Mesodermal cell (in vitro differentiated cells): Measurements from ENCODE around the gene MARCHF3.
A peak's percentile ranks its signal among the peaks of the same experiment; 100 is the strongest.
"Not testable (repeated sequence)": the region's sequence is repeated elsewhere in the genome, so short reads cannot be mapped to it uniquely, and the experiment has no call there.

Experiments used
- H3K27ac ChIP-seq: 2 replicates; pipeline ENCODE4 v1.7.0; 2013; ENCODE audit warnings: mild to moderate bottlenecking, low read depth, low read length, moderate library complexity; ENCODE audit not compliant: severe bottlenecking
- H3K36me3 ChIP-seq: 2 replicates; pipeline ENCODE4 v1.7.1; 2013; ENCODE audit warnings: mild to moderate bottlenecking, low read length, moderate library complexity; ENCODE audit not compliant: control insufficient read depth, insufficient read depth
- H3K4me1 ChIP-seq: one replicate; pipeline ENCODE4 v1.7.1; 2013; ENCODE audit warnings: mild to moderate bottlenecking, low read length; ENCODE audit not compliant: insufficient read depth, control insufficient read depth, poor library complexity, severe bottlenecking
- H3K4me3 ChIP-seq: 2 replicates; pipeline ENCODE4 v1.7.0; 2013; ENCODE audit warnings: low read length, control low read depth, mild to moderate bottlenecking; ENCODE audit not compliant: insufficient read depth, poor library complexity, severe bottlenecking; ENCODE audit errors: extremely low read depth
- H3K9me3 ChIP-seq: 2 replicates; pipeline ENCODE4 v1.7.1; 2013; ENCODE audit warnings: mild to moderate bottlenecking, low read length, moderate library complexity; ENCODE audit not compliant: control insufficient read depth
- WGBS, 2 experiments: methylation state at CpG; one replicate each; pipeline ENCODE4 v1.1.5; 2013; ENCODE audit warnings: missing lambda C conversion rate in 2 of 2; ENCODE audit not compliant: insufficient coverage in 2 of 2; 5-methylcytosine and 5-hydroxymethylcytosine counted together

The MARCHF3 gene

DNA sequence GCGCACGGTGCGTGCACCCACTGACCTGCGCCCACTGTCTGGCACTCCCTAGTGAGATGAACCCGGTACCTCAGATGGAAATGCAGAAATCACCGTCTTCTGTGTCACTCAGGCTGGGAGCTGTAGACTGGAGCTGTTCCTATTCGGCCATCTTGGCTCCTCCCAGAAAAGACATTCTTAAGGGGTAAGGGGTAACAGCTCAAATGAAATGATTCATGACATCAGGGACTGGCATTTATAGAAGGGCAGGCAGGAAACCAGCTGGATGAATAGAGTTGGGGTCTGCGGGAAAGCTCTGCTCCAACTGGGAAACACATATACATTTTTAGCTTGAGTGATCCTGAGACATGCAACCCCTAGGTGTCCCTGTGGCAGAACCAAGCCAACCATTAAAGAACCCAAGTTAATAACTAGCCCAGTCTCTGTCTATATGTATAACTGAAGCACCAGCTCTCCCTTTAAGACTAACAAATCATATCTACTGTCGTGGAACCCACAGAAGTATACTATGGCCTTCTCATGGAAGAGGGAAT, 134.1 kb downstream of the MARCHF3 start:
- WGBS, 2 experiments: 89 to 91% methylated on average over 7 to 8 of the region's 9 CpGs
- H3K9me3 ChIP-seq: no peaks in the 10 kb centered on the region
- no peak overlapping the region for H3K27ac ChIP-seq
- no peak overlapping the region for H3K4me3 ChIP-seq
- no peaks in the 10 kb centered on the region for H3K4me1 ChIP-seq
- peaks cover 2% of the 10 kb centered on the region for H3K36me3 ChIP-seq

DNA sequence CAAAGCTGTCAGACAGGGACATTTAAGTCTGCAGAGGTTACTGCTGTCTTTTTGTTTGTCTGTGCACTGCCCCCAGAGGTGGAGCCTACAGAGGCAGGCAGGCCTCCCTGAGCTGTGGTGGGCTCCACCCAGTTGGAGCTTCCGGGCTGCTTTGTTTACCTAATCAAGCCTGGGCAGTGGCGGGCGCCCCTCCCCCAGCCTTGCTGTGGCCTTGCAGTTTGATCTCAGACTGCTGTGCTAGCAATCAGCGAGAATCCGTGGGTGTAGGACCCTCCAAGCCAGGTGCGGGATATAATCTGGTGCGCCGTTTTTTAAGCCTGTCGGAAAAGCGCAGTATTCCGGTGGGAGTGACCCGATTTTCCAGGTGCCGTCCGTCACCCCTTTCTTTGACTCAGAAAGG, 134.6 kb downstream of the MARCHF3 start:
- H3K36me3 ChIP-seq, H3K27ac ChIP-seq, H3K4me1 ChIP-seq, H3K9me3 ChIP-seq, H3K4me3 ChIP-seq: not testable (repeated sequence)
- WGBS, 2 experiments: 83 to 100% methylated on average over 2 to 14 of the region's 14 CpGs

DNA sequence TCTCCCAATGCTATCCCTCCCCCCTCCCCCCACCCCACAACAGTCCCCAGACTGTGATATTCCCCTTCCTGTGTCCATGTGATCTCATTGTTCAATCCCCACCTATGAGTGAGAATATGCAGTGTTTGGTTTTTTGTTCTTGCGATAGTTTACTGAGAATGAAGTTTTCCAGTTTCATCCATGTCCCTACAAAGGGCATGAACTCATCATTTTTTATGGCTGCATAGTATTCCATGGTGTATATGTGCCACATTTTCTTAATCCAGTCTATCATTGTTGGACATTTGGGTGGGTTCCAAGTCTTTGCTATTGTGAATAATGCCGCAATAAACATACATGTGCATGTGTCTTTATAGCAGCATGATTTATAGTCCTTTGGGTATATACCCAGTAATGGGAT, 139.9 kb downstream of the MARCHF3 start:
- not testable (repeated sequence) for H3K36me3 ChIP-seq, H3K27ac ChIP-seq, H3K9me3 ChIP-seq, H3K4me1 ChIP-seq, H3K4me3 ChIP-seq
- no CpG with 5 or more reads among the region's 2 CpGs for WGBS, 2 experiments

DNA sequence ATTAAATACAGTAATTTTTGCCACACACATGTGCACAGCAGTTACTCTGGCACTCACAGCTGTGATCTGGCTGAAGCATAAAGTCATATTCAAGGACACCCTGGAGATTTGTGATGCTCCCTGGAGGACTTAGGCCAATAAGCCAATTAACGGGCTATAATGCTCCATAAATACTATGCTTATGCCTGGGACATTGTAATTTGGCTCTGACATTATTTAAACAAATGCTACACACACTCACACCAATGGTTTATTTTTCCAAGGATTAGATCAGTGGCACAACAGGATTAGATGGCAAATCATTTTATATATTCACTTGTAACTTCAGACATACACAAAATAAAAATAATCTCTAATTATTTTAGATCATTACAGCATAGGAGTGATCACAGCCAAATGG, 142.2 kb downstream of the MARCHF3 start:
- Histone ChIP-seq H3K27ac (no peak overlapping the region), H3K4me1 (no peaks in the 10 kb centered on the region), H3K4me3 (no peak overlapping the region), H3K36me3 (no peaks in the 10 kb centered on the region), H3K9me3 (no peaks in the 10 kb centered on the region)
- WGBS, 2 experiments: 57% methylated on average over 1 of the region's 1 CpG; no CpG with 5 or more reads in 1 of the 2 experiments

DNA sequence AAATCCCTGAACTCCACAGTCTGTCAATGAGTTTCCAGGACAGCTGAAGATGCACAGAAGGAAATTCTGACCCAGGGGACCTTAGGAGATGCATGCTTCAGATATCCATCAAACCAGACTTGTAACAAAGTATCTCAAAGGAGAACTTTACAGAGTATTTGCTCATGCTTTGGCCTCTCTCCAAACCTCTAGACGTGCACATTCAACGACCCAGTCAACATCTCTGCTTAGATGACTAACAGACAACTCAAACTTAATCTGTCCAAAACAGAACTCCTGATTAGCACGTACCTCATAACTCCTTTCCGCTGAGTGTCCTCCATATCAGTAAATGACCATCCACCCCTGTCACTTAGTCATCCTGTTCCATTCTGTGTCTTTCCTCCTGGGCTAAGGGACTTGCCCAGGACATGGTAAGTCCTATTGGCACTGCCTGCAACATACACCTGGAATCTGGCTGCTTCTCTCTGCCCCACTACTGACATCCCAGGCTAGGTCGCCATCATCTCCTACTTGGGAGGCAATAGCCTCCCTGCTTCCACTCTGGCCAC, 146.0 kb downstream of the MARCHF3 start:
- 93 to 95% methylated on average over 3 to 5 of the region's 5 CpGs for WGBS, 2 experiments
- H3K27ac ChIP-seq: peak overlapping the region; percentile 50
- H3K9me3 ChIP-seq: no peaks in the 10 kb centered on the region
- H3K36me3 ChIP-seq: no peaks in the 10 kb centered on the region
- no peak overlapping the region for H3K4me3 ChIP-seq
- H3K4me1 ChIP-seq: no peaks in the 10 kb centered on the region

DNA sequence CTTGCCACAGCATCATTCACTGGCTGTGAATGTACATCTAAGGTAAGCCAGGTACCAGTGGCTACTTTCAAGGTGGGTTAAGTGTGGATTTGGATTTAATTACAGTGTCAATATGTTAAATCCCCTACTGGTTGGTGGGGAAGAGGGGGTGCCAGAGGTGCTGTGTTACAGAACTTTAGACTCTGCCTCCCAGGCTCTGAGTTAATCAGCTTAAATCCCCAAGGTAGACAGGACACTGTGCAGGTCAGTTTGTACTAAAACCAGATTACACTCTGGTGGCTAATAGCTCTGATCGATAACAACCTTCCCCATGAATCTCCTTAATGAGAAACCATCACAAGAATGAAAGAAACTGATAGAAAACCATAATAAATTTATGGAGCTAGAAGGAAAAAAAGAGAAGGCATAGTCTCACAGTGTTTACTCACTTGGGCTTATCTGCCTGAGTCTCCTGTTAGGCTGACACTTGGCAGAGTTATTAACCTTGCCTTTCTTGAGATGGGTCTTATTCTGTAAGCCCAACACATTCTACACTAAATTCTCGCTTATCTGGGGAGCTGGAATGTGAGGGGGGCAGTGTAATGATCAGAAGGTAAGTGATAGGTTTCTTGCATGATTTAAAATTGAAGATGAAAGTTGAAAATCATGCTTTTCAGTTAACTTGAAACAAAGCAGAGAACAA, 146.7 kb downstream of the MARCHF3 start:
- Histone ChIP-seq H3K4me3 (no peak overlapping the region), H3K9me3 (no peaks in the 10 kb centered on the region), H3K36me3 (no peaks in the 10 kb centered on the region), H3K4me1 (no peaks in the 10 kb centered on the region), H3K27ac (peak overlapping the region; percentile 50)
- WGBS, 2 experiments: no CpG with 5 or more reads among the region's 2 CpGs

DNA sequence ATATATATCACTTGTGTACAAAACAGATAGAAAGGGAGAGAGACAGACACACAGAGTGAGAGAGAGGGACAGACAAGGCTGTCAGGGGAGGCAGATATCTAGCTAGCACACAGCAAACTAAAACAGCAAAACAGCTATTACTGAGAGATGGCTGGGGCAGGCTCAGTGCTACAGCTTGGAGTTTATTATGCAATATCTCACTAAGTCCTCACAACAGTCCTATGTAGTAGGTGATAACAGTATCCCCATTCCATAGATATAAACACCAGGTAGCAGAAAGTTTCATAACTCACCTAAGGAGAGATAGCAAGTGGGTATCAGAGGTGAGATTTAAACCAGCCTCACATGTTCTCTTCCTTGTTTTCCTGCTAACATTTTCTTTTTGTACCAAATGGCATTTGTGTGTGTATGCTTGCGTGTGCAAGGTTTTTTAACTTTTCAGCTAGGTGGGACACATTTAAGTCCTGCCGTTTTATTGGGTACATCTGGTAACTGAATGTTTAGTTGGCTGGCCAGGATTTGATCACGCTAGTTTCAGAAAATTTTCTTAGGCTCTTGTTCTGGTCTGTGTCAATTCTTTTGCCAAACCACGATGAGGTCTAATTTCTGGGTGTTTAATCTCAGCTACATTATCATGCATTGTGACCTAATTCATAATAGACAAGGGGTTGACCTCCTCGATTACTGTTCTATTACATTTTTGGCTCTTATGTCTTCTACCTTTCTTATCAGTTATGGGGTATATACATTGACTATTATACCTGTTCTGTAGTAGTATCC, 148.3 kb downstream of the MARCHF3 start:
- Histone ChIP-seq H3K9me3 (no peaks in the 10 kb centered on the region), H3K4me1 (no peaks in the 10 kb centered on the region)
- WGBS, 2 experiments: 88 to 95% methylated on average over 3 to 4 of the region's 5 CpGs

DNA sequence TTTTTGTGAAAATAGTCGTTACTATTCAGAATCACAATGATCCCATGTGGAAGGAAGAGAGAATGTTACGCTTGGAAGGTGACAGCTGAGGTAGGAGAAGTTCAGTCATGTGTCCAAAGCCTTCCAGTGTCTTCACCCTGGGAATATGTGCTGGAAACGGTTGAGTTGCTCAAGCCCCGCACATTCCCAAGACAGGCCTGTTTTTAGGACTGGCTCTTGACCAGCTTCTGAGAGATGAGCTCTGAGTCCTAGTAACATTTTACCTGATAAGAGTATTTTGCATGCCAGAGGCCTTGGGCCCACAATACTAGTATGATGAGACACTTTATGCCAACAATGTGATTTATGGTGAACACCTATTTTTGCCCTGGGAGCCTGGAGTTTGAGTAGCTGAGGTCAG, 151.7 kb downstream of the MARCHF3 start:
- no peak overlapping the region for H3K27ac ChIP-seq
- WGBS, 2 experiments: 100% methylated on average over 1 to 2 of the region's 4 CpGs
- H3K36me3 ChIP-seq: peaks cover 6% of the 10 kb centered on the region
- no peak overlapping the region for H3K4me3 ChIP-seq
- H3K4me1 ChIP-seq: peaks cover 12% of the 10 kb centered on the region
- no peaks in the 10 kb centered on the region for H3K9me3 ChIP-seq

More for the DNA sequence above, 148.3 kb downstream of the MARCHF3 start:
- Histone ChIP-seq H3K36me3 (no peaks in the 10 kb centered on the region), H3K27ac (no peak overlapping the region), H3K4me3 (no peak overlapping the region)

DNA sequence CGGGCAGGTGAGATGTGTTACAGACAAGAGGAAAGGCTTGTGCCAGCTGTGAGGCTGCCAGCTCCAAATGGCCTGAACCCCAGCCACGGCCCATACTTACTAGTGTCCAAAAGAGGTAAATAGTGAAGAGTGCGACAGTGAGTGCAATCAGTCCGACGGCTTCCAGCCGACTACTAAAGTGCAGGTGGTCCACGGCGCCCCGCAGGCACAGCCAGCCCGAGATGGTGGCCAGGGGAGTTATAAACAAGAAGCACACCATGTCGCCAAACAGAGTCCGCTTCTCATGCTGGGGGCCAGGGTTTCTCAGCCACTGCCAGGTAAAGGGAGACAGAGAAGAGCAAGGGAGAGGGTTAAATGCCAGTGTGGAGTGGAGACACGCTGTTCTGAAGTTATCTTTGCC, 152.3 kb downstream of the MARCHF3 start:
- no peak overlapping the region for H3K4me3 ChIP-seq
- no peak overlapping the region for H3K27ac ChIP-seq
- H3K4me1 ChIP-seq: peaks cover 12% of the 10 kb centered on the region
- no peaks in the 10 kb centered on the region for H3K9me3 ChIP-seq
- peaks cover 11% of the 10 kb centered on the region for H3K36me3 ChIP-seq
- WGBS, 2 experiments: 95 to 100% methylated on average over 11 to 13 of the region's 13 CpGs

DNA sequence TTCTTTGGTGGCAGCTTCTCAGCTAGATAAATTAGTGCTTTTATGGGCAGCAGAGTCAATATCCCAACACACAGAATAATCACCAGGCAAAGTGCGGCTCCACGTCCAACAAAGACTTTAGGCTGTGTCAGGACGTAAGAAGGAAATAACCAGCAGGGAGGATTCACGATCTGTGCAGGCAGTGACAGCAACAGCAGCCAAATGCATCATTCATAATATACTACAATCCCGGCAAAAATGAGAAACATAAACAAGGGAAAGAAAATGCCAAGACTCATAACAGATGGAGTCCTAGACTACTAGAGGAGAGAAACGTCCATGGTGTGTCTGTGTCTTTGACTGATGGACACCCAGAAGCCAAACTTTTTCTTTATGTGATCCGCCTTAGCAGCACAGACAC, 152.8 kb downstream of the MARCHF3 start:
- Histone ChIP-seq H3K9me3 (no peaks in the 10 kb centered on the region), H3K4me1 (peaks cover 12% of the 10 kb centered on the region), H3K27ac (no peak overlapping the region), H3K36me3 (peaks cover 15% of the 10 kb centered on the region), H3K4me3 (no peak overlapping the region)
- 80 to 100% methylated on average over 1 to 3 of the region's 7 CpGs for WGBS, 2 experiments
